Prostate gland (tissue), 2 donors: ENCODE results near the gene FILIP1. TPM values are rescaled to one million over a fixed set of nuclear protein-coding genes. Genes with fewer than 3 reads are reported as not detected.

Experiments
- DNase-seq: peaks from one replicate; pipeline ENCODE4 v3.0.0-alpha.2; 2019; ENCODE audit warnings: low spot score
- H3K27ac ChIP-seq, 2 donors: fragments of 200-600 bp; sonication (generic); 2 replicates each; pipeline ENCODE4 v1.5.1; 2017 to 2019
- H3K27me3 ChIP-seq: fragments of 200-600 bp; sonication (generic); replicated peaks from 2 replicates; pipeline ENCODE4 v1.5.1; 2019; ENCODE audit not compliant: insufficient read depth
- H3K36me3 ChIP-seq, 2 donors: fragments of 200-600 bp; sonication (generic); 1 replicate in 1 of 2; 2 replicates in 1 of 2; pipeline versions ENCODE4 v1.5.1 to v1.8.1; 2017 to 2019
- H3K4me1 ChIP-seq: fragments of 200-600 bp; sonication (generic); replicated peaks from 2 replicates; pipeline ENCODE4 v1.5.1; 2019
- H3K4me3 ChIP-seq, 2 donors: fragments of 200-600 bp; sonication (generic); 2 replicates each; pipeline ENCODE4 v1.5.1; 2017 to 2019
- H3K9me3 ChIP-seq: fragments of 200-600 bp; sonication (generic); 2 replicates; pipeline ENCODE4 v1.5.1; 2017
- POLR2A ChIP-seq: fragments of 450-650 bp; IDR thresholded peaks from one replicate; pipeline ENCODE4 v1.6.1; 2016; ENCODE audit warnings: antibody characterized with exemption, mild to moderate bottlenecking
- POLR2AphosphoS5 ChIP-seq: sonication (generic); formaldehyde crosslinking; IDR thresholded peaks from one replicate; pipeline ENCODE4 v1.6.1; 2017; ENCODE audit warnings: antibody characterized with exemption
- WGBS: methylation state at CpG from one replicate; pipeline ENCODE4 v1.1.5; 2018; 5-methylcytosine and 5-hydroxymethylcytosine counted together
- intact Hi-C: fragments of 100-400 bp; cut with DNase I; formaldehyde crosslinking; loops from one replicate; pipeline ENCODE4 v1.14.2; 2022
- total RNA-seq, 2 donors: library from RNA; depleted of rRNA; stranded (reverse); fragments of >200 nt; gene quantifications; one replicate each; pipeline ENCODE4 v1.1.0, GENCODE V29; 2016
- TF ChIP-seq, protein P1 (sequence below), 4 experiments: fragments of 200-600 bp in 2 of 4; fragments of 450-650 bp in 2 of 4; sonication (generic) in 2 of 4; IDR thresholded peaks; 1 replicate in 3 of 4; 2 replicates in 1 of 4; pipeline ENCODE4 v1.5.1; 2016 to 2019; ENCODE audit warnings: antibody characterized with exemption in 4 of 4, mild to moderate bottlenecking in 2 of 4, moderate library complexity in 2 of 4

The FILIP1 gene
- total RNA-seq, 2 donors from 2014 or later = 2.1 to 3.3 TPM

DNA sequence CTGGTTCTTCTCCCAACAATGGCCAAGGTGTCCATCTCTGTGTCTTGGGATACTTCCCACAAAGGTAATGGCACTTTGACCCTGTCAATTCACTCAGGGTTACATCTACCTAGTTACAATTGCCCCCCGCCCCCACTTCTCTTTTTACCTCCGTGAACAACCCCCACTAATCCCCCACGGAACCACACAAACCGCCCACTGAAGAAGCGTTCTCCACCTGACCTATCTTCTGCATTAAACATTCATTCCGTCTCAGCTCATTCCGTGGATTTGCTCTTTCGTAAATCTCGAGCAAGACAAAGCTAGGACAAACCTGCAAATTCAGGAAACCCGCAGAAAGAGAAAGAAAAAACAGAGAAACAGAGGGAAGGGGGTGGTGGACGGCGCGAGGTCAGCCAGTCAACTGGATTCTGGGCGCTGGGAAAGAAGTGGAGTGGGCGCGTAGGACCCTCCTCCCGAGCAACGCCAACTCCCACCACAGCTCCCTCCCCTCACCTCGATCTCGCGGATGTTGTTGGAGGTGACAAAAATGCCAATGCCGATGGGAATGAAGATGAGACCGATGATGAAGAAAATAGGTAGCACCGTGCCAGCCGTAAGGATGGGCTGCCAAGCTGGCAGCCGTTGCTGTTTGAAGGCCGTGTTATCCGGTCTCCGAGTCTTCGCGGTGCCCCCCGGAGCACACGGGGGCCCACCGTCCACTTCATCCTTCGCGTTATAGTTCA lies 209.5 kb downstream of the FILIP1 start:
- Histone ChIP-seq H3K27ac (peak overlapping the region; percentile 81 to 82), H3K4me3 (peak overlapping the region; percentile 65 to 78), H3K9me3 (no peaks in the 10 kb centered on the region), H3K36me3 (no peaks in the 10 kb centered on the region), H3K27me3 (no peaks in the 10 kb centered on the region), H3K4me1 (no peaks in the 10 kb centered on the region)
- TF ChIP-seq POLR2AphosphoS5 (no peak), POLR2A (no peak)
- TF ChIP-seq, protein P1, sequence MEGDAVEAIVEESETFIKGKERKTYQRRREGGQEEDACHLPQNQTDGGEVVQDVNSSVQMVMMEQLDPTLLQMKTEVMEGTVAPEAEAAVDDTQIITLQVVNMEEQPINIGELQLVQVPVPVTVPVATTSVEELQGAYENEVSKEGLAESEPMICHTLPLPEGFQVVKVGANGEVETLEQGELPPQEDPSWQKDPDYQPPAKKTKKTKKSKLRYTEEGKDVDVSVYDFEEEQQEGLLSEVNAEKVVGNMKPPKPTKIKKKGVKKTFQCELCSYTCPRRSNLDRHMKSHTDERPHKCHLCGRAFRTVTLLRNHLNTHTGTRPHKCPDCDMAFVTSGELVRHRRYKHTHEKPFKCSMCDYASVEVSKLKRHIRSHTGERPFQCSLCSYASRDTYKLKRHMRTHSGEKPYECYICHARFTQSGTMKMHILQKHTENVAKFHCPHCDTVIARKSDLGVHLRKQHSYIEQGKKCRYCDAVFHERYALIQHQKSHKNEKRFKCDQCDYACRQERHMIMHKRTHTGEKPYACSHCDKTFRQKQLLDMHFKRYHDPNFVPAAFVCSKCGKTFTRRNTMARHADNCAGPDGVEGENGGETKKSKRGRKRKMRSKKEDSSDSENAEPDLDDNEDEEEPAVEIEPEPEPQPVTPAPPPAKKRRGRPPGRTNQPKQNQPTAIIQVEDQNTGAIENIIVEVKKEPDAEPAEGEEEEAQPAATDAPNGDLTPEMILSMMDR (IDR thresholded peaks at IDR 0.05) = no peak
- DNase-seq = no peak
- intact Hi-C loops = no loop called here
- WGBS = under 1% methylated on average over 36 of the region's 36 CpGs

DNA sequence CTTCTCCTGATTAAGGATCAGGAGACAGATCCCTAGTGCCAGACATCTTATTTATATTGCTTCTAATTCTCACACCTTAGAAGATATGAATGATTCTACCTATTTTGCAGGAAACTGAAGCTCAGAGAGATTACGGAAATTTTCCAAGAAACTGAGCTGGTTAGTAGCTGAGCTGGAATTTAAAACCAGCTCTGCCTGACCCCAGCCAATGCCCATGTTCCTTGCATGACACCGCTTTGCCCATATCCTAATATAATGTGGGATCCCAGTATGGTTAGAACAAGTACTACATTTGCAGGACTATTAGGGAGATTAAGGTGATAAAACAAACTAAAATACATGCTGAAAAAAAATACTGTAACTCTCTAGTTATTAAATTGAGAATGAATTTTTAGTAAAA lies 210.9 kb downstream of the FILIP1 start:
- TF ChIP-seq POLR2A (no peak), POLR2AphosphoS5 (no peak)
- TF ChIP-seq, protein P1 (IDR thresholded peaks at IDR 0.05) = no peak
- WGBS = 68% methylated on average over 2 of the region's 2 CpGs
- Histone ChIP-seq H3K4me3 (peak overlapping the region in 1 of 2 donors; percentile 78), H3K36me3 (no peaks in the 10 kb centered on the region), H3K27me3 (no peaks in the 10 kb centered on the region), H3K4me1 (no peaks in the 10 kb centered on the region), H3K27ac (no peak overlapping the region), H3K9me3 (no peaks in the 10 kb centered on the region)
- DNase-seq = no peak
- intact Hi-C loops = no loop called here

DNA sequence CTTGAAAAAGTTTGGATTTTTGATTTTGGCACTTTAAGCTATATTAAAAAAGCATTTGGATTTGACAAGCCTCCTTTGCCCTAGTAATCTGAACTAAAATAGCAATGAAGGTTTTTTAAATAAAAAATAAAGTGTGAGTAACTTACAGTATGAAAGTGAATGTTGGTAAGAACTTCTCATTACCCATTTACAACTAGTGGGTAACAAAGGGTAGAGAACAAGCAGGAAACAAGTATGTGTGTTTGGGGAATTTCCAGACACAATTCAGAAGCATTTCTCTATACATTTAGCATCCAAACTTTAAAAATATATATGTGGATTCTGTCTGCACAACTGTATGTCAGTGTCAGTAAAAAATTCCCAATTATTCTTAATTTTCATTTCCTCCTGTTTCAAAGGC lies 211.9 kb downstream of the FILIP1 start:
- H3K27ac ChIP-seq = no peak overlapping the region
- H3K4me3 ChIP-seq = no peak overlapping the region
- no peak for DNase-seq
- intact Hi-C loops = no loop called here
- no peaks in the 10 kb centered on the region for H3K4me1 ChIP-seq
- no peaks in the 10 kb centered on the region for H3K36me3 ChIP-seq
- no peaks in the 10 kb centered on the region for H3K27me3 ChIP-seq
- no peak for TF ChIP-seq POLR2A
- TF ChIP-seq, protein P1 (IDR thresholded peaks at IDR 0.05) = no peak
- no peaks in the 10 kb centered on the region for H3K9me3 ChIP-seq

DNA sequence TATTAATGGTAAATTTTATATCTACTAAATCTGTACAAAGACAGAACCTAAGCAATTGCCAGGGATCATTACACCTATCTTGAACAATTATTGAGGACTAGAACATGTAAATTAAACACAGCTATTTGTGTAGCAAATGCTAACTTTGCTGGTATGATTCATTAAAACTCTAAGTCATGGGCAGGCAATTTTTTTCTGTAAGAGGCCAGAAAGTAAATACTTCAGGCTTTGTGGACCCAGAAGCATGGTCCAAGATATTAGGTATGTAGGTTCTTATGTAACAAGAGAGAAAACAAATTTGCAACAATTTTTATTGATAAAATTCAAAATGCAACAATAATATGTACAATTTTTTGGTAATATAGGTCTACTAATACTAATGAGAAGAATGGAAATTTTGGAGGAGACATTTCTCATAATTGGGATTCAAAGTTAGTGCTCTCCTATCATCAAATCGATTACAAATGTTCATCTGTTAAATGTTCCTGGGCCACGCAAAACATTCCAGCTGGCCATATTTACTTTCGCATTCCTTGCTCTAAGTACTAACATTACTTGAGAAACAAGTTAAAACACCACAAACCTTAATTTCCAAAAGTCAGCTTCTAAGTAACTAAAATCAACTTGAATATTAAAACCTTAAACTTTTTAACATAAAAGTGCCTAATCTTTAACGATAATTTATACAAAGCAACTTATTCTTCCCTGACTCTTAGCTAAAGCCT lies 213.3 kb downstream of the FILIP1 start:
- Histone ChIP-seq H3K9me3 (no peaks in the 10 kb centered on the region), H3K4me3 (no peak overlapping the region), H3K27me3 (no peaks in the 10 kb centered on the region), H3K27ac (no peak overlapping the region), H3K4me1 (no peaks in the 10 kb centered on the region), H3K36me3 (no peaks in the 10 kb centered on the region)
- WGBS = 52% methylated on average over 4 of the region's 4 CpGs
- no peak for DNase-seq
- intact Hi-C loops = no loop called here
- no peak for TF ChIP-seq POLR2AphosphoS5
- TF ChIP-seq POLR2A = no peak
- TF ChIP-seq, protein P1 (IDR thresholded peaks at IDR 0.05) = no peak

DNA sequence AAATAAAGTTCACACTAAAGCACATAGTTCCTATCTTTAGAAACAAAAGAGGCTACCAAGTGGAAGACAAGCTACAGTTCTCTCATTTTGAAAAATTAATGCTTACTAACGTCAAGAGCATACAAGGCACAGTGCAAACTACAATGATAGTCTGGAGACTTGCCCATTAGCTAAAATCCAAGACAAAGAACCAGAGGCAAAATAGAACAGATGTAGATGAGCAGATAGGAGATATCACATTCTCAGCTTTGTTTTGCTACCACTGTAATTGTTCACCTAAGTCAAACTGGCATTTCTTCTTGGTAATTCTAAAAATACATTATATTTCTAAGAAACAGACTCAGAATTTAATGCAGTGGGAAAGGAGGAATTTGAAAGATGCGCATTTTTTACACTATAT lies 214.2 kb downstream of the FILIP1 start:
- no peaks in the 10 kb centered on the region for H3K36me3 ChIP-seq
- H3K27me3 ChIP-seq = no peaks in the 10 kb centered on the region
- 62% methylated on average over 2 of the region's 2 CpGs for WGBS
- no peak overlapping the region for H3K4me3 ChIP-seq
- TF ChIP-seq, protein P1 (IDR thresholded peaks at IDR 0.05) = no peak
- TF ChIP-seq POLR2AphosphoS5 = no peak
- no peak for TF ChIP-seq POLR2A
- DNase-seq = no peak
- H3K27ac ChIP-seq = no peak overlapping the region
- no peaks in the 10 kb centered on the region for H3K4me1 ChIP-seq
- no peaks in the 10 kb centered on the region for H3K9me3 ChIP-seq
- intact Hi-C loops = no loop called here
